Mammary epithelial cell (primary cell): ENCODE results near the gene PCBP1.
"Not testable (repeated sequence)": the region's sequence is repeated elsewhere in the genome, so short reads cannot be mapped to it uniquely, and the experiment has no call there.

Source experiments
- CTCF ChIP-seq, 2 donors: IDR thresholded peaks in 1 of 2; conservative IDR thresholded peaks in 1 of 2; 2 replicates each; pipeline ENCODE4 v1.5.1; 2011 to 2012; ENCODE audit warnings: inconsistent platforms in 2 of 2, low read length in 2 of 2, mild to moderate bottlenecking in 2 of 2, control low read depth in 1 of 2, low read depth in 1 of 2; ENCODE audit not compliant: insufficient read depth in 1 of 2; ENCODE audit errors: extremely low read depth in 1 of 2
- EZH2 ChIP-seq: IDR thresholded peaks from 2 replicates; pipeline ENCODE4 v1.6.1; 2012; ENCODE audit warnings: low read length, inconsistent platforms, borderline replicate concordance

DNA sequence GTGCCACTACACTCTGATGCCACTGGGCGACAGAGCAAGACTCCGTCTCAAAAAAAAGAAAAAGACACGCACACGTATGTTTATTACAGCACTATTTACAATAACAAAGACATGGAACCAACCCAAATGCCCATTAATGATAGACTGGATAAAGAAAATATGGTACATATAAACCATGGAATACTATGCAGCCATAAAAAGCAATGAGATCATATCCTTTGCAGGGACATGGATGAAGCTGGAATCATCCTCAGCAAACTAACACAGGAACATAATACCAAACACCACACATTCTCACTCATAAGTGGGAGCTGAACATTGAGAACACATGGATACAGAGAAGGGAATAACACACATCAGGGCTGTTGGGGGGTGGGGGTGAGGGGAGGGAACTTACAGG is 32.0 kb upstream of the PCBP1 start:
- TF ChIP-seq CTCF (conservative IDR thresholded peaks at IDR 0.05 in 1 of 2, IDR thresholded peaks at IDR 0.05 in 1 of 2; ENCODE audit: extremely low read depth in 1 of 2, insufficient read depth in 1 of 2, low read depth in 1 of 2, low read length in 2 of 2); EZH2: not testable (repeated sequence)
